ENCODE results near the gene MOB3C.

Gene MOB3C

GRCh38 chr1:46569884-46570725 is 46.5 kb downstream of the MOB3C start:
- no peak for DNase-seq

GRCh38 chr1:46569116-46569515 is 47.5 kb downstream of the MOB3C start:
- DNase-seq = no peak

- no peak for DNase-seq
These were observed 48.1 kb downstream of the MOB3C start for GRCh38 chr1:46568461-46568891.

GRCh38 chr1:46563341-46563740 is 53.3 kb downstream of the MOB3C start:
- no peak for DNase-seq

- no peak for DNase-seq
These were observed 54.1 kb downstream of the MOB3C start for GRCh38 chr1:46562498-46562897.

- no peak for DNase-seq
These were observed 57.6 kb downstream of the MOB3C start for GRCh38 chr1:46558966-46559365.

GRCh38 chr1:46558141-46558963 is 58.3 kb downstream of the MOB3C start:
- DNase-seq = no peak
